ENCODE data around the gene TBX21. TPM values are rescaled to one million over a fixed set of nuclear protein-coding genes. Genes with fewer than 3 reads are reported as not detected.
A peak's percentile ranks its signal among the peaks of the same experiment; 100 is the strongest.

The TBX21 gene
- total RNA-seq, 1 donor from 2014 or later = not detected

- DNase-seq = no peak
These were observed 42.0 kb downstream of the TBX21 start for GRCh38 chr17:47774987-47775580.

- peak; percentile 74 for DNase-seq
These were observed 43.5 kb downstream of the TBX21 start for GRCh38 chr17:47776330-47777197.

- no peak for DNase-seq
These were observed 45.2 kb downstream of the TBX21 start for GRCh38 chr17:47778184-47778635.

- no peak for DNase-seq
These were observed 48.4 kb downstream of the TBX21 start for GRCh38 chr17:47781397-47781796.

- peak; percentile 46 for DNase-seq
These were observed 52.6 kb downstream of the TBX21 start for GRCh38 chr17:47785538-47786123.

GRCh38 chr17:47789611-47790561 is 56.9 kb downstream of the TBX21 start:
- peak; percentile 63 for DNase-seq

- DNase-seq = no peak
These were observed 58.0 kb downstream of the TBX21 start for GRCh38 chr17:47791025-47791424.

GRCh38 chr17:47792457-47792856 is 59.4 kb downstream of the TBX21 start:
- no peak for DNase-seq

GRCh38 chr17:47792979-47793378 is 59.9 kb downstream of the TBX21 start:
- no peak for DNase-seq

Other genes with a start within 250 kb of the TBX21 start
- 97.9 and 166 TPM in 2 replicates for gene NPEPPS, start 202.1 kb upstream of the TBX21 start, total RNA-seq
- 394 and 596 TPM in 2 replicates for gene KPNB1, start 83.3 kb upstream of the TBX21 start, total RNA-seq
- gene TBKBP1, start 39.1 kb upstream of the TBX21 start, total RNA-seq = 14.8 and 20.2 TPM in 2 replicates
- 8.9 and 11.6 TPM in 2 replicates for gene OSBPL7, start 88.6 kb downstream of the TBX21 start, total RNA-seq
- gene MRPL10, start 98.3 kb downstream of the TBX21 start, total RNA-seq = 19.9 and 26.0 TPM in 2 replicates
- 0.05 TPM in 1 of 2 replicates, not detected in the other for gene LRRC46, start 98.4 kb downstream of the TBX21 start, total RNA-seq
- 44.3 and 74.2 TPM in 2 replicates for gene SCRN2, start 108.0 kb downstream of the TBX21 start, total RNA-seq
- gene SP6, start 117.9 kb downstream of the TBX21 start, total RNA-seq = 3.1 and 4.8 TPM in 2 replicates
- gene SP2, start 163.0 kb downstream of the TBX21 start, total RNA-seq = 1.7 and 2.6 TPM in 2 replicates
- 36.4 and 43.0 TPM in 2 replicates for gene PNPO, start 208.3 kb downstream of the TBX21 start, total RNA-seq
- gene PRR15L, start 224.6 kb downstream of the TBX21 start, total RNA-seq = not detected in 2 replicates
- gene CDK5RAP3, start 237.9 kb downstream of the TBX21 start, total RNA-seq = 48.0 and 76.6 TPM in 2 replicates

Data from dermis blood vessel endothelial cell (primary cell).